ENCODE results near the gene RNF157.

The RNF157 gene

GRCh38 chr17:76277300-76278267, 37.3 kb upstream of the RNF157 start (continued):
- TF ChIP-seq, protein P1, sequence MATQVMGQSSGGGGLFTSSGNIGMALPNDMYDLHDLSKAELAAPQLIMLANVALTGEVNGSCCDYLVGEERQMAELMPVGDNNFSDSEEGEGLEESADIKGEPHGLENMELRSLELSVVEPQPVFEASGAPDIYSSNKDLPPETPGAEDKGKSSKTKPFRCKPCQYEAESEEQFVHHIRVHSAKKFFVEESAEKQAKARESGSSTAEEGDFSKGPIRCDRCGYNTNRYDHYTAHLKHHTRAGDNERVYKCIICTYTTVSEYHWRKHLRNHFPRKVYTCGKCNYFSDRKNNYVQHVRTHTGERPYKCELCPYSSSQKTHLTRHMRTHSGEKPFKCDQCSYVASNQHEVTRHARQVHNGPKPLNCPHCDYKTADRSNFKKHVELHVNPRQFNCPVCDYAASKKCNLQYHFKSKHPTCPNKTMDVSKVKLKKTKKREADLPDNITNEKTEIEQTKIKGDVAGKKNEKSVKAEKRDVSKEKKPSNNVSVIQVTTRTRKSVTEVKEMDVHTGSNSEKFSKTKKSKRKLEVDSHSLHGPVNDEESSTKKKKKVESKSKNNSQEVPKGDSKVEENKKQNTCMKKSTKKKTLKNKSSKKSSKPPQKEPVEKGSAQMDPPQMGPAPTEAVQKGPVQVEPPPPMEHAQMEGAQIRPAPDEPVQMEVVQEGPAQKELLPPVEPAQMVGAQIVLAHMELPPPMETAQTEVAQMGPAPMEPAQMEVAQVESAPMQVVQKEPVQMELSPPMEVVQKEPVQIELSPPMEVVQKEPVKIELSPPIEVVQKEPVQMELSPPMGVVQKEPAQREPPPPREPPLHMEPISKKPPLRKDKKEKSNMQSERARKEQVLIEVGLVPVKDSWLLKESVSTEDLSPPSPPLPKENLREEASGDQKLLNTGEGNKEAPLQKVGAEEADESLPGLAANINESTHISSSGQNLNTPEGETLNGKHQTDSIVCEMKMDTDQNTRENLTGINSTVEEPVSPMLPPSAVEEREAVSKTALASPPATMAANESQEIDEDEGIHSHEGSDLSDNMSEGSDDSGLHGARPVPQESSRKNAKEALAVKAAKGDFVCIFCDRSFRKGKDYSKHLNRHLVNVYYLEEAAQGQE (tag by site-specific recombination; IDR thresholded peaks at IDR 0.05) = no peak; the same call in 1 of the 2 replicates
- TF ChIP-seq REPIN1 (tag by site-specific recombination; IDR thresholded peaks at IDR 0.05; ENCODE audit: low read depth) = no peak
- no peak for TF ChIP-seq ZNF274 (IDR thresholded peaks at IDR 0.05; ENCODE audit: low read length)
- TF ChIP-seq ZNF274 (tag by site-specific recombination; IDR thresholded peaks at IDR 0.05; ENCODE audit: borderline replicate concordance) = no peak
- TF ChIP-seq, protein P2, sequence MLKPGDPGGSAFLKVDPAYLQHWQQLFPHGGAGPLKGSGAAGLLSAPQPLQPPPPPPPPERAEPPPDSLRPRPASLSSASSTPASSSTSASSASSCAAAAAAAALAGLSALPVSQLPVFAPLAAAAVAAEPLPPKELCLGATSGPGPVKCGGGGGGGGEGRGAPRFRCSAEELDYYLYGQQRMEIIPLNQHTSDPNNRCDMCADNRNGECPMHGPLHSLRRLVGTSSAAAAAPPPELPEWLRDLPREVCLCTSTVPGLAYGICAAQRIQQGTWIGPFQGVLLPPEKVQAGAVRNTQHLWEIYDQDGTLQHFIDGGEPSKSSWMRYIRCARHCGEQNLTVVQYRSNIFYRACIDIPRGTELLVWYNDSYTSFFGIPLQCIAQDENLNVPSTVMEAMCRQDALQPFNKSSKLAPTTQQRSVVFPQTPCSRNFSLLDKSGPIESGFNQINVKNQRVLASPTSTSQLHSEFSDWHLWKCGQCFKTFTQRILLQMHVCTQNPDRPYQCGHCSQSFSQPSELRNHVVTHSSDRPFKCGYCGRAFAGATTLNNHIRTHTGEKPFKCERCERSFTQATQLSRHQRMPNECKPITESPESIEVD (tag by site-specific recombination; IDR thresholded peaks at IDR 0.05) = no peak
- no peak for TF ChIP-seq ZNF302 (tag by site-specific recombination; IDR thresholded peaks at IDR 0.05; ENCODE audit: low read depth)
- no peak for TF ChIP-seq ZNF530 (tag by site-specific recombination; IDR thresholded peaks at IDR 0.05; ENCODE audit: low read depth)
- TF ChIP-seq ZNF792 (tag by site-specific recombination; IDR thresholded peaks at IDR 0.05) = no peak
- 0 out of 2 replicates have a peak, but pooled peaks have one; percentile 14 for TF ChIP-seq ZNF600 (tag by site-specific recombination; IDR thresholded peaks at IDR 0.05)
- no peak for TF ChIP-seq ZNF324 (tag by site-specific recombination; IDR thresholded peaks at IDR 0.05)
- no peak for TF ChIP-seq ZNF549 (tag by site-specific recombination; IDR thresholded peaks at IDR 0.05)
- TF ChIP-seq SP7 (tag by site-specific recombination; IDR thresholded peaks at IDR 0.05) = no peak
- TF ChIP-seq ZBTB26 (tag by site-specific recombination; optimal IDR thresholded peaks at IDR 0.05) = peak; percentile 23
- no peak for TF ChIP-seq IKZF3 (tag by site-specific recombination; IDR thresholded peaks at IDR 0.05)
- TF ChIP-seq ZNF24 (tag by site-specific recombination; IDR thresholded peaks at IDR 0.05) = no peak
- TF ChIP-seq ZNF560 (tag by site-specific recombination; IDR thresholded peaks at IDR 0.05; ENCODE audit: borderline replicate concordance) = no peak
- TF ChIP-seq, protein P3, sequence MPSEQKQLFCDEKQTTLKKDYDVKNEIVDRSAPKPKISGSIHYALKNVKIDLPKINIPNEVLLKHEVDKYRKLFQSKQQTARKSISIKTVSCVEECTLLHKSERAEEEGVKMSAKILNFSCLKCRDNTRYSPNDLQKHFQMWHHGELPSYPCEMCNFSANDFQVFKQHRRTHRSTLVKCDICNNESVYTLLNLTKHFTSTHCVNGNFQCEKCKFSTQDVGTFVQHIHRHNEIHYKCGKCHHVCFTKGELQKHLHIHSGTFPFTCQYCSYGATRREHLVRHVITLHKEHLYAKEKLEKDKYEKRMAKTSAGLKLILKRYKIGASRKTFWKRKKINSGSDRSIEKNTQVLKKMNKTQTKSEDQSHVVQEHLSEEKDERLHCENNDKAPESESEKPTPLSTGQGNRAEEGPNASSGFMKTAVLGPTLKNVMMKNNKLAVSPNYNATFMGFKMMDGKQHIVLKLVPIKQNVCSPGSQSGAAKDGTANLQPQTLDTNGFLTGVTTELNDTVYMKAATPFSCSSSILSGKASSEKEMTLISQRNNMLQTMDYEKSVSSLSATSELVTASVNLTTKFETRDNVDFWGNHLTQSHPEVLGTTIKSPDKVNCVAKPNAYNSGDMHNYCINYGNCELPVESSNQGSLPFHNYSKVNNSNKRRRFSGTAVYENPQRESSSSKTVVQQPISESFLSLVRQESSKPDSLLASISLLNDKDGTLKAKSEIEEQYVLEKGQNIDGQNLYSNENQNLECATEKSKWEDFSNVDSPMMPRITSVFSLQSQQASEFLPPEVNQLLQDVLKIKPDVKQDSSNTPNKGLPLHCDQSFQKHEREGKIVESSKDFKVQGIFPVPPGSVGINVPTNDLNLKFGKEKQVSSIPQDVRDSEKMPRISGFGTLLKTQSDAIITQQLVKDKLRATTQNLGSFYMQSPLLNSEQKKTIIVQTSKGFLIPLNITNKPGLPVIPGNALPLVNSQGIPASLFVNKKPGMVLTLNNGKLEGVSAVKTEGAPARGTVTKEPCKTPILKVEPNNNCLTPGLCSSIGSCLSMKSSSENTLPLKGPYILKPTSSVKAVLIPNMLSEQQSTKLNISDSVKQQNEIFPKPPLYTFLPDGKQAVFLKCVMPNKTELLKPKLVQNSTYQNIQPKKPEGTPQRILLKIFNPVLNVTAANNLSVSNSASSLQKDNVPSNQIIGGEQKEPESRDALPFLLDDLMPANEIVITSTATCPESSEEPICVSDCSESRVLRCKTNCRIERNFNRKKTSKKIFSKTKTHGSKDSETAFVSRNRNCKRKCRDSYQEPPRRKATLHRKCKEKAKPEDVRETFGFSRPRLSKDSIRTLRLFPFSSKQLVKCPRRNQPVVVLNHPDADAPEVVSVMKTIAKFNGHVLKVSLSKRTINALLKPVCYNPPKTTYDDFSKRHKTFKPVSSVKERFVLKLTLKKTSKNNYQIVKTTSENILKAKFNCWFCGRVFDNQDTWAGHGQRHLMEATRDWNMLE (tag by site-specific recombination; conservative IDR thresholded peaks at IDR 0.05; ENCODE audit: low read depth) = no peak
- TF ChIP-seq PRDM2 (tag by site-specific recombination; IDR thresholded peaks at IDR 0.05; ENCODE audit: borderline replicate concordance) = no peak
- TF ChIP-seq ZNF169 (tag by site-specific recombination; IDR thresholded peaks at IDR 0.05) = 0 out of 2 replicates have a peak, but pooled peaks have one; percentile 60
- 0 out of 2 replicates have a peak, but pooled peaks have one; percentile 24 for TF ChIP-seq ZBTB48 (tag by site-specific recombination; IDR thresholded peaks at IDR 0.05)

All from HEK293 (cell line).